ENCODE measurements around the gene LOXL1. TPM values are rescaled to one million over a fixed set of nuclear protein-coding genes. Genes with fewer than 3 reads are reported as not detected.

LOXL1 gene
- total and polyA plus RNA-seq, 2 of the 4 experiments (the other 2 are of a cell fraction): 148 to 332 TPM

GRCh38 chr15:73889762-73890124, 36.5 kb upstream of the LOXL1 start:
- Histone ChIP-seq H3K9me1 (ENCODE audit: insufficient read depth, low read length) (no peaks in the 10 kb centered on the region), H4K8ac (ENCODE audit: low read depth in 2 of 2, low read length in 2 of 2) (no peak overlapping the region), H4K20me1 (ENCODE audit: insufficient read depth, low read length) (0 out of 2 replicates have a peak, but pooled peaks cover 3% of the 10 kb centered on the region), H3K27me3 (ENCODE audit: control insufficient read depth, insufficient read depth, low read length) (peaks cover 48% of the 10 kb centered on the region), H3K79me1 (ENCODE audit: low read depth in 1 of 2, low read length in 2 of 2) (no peaks in the 10 kb centered on the region), H3K9ac (ENCODE audit: low read depth, low read length) (no peak overlapping the region), H2AK9ac (replicated peaks; ENCODE audit: low read depth, low read length, poor library complexity) (no peak overlapping the region), H3K36me3 (ENCODE audit: control insufficient read depth, insufficient read depth, low read length) (no peaks in the 10 kb centered on the region), H2BK5ac (ENCODE audit: low read depth, low read length, poor library complexity, severe bottlenecking) (no peak overlapping the region), H4K5ac (ENCODE audit: low read depth, low read length) (no peak overlapping the region), H4K91ac (ENCODE audit: insufficient read depth, low read depth, low read length) (no peak overlapping the region), H3K4me1 (ENCODE audit: control insufficient read depth, insufficient read depth, low read length) (no peaks in the 10 kb centered on the region), H3K18ac (ENCODE audit: low read depth, low read length) (no peak overlapping the region), H3K56ac (ENCODE audit: extremely low read depth, insufficient read depth, low read length) (no peak overlapping the region), H2BK20ac (ENCODE audit: low read depth, low read length) (no peak overlapping the region), H3K23ac (ENCODE audit: low read depth, low read length) (no peak overlapping the region; the same call in 1 of the 2 replicates), H3K27ac (ENCODE audit: insufficient read depth, low read length) (no peak overlapping the region), H3K4me2 (ENCODE audit: low read depth, low read length) (no peak overlapping the region), H2AK5ac (ENCODE audit: low read depth, low read length) (no peak overlapping the region), H3K4ac (ENCODE audit: low read depth, low read length) (no peak overlapping the region), H2AFZ (replicated peaks; ENCODE audit: low read length, poor library complexity) (peak overlapping the region; percentile 21), H3K14ac (replicated peaks; ENCODE audit: low read depth, low read length) (no peak overlapping the region), H3K4me3 (ENCODE audit: insufficient read depth, low read depth, low read length) (no peak overlapping the region), H2BK120ac (ENCODE audit: low read depth, low read length) (no peak overlapping the region), H3K9me3 (ENCODE audit: control insufficient read depth, insufficient read depth, low read length) (no peaks in the 10 kb centered on the region; the same call in 1 of the 2 replicates), H2BK15ac (ENCODE audit: low read depth, low read length) (no peak overlapping the region)
- intact Hi-C loops (cut with micrococcal nuclease) (no loop called here), in situ Hi-C loops (cut with MboI; ENCODE audit: low sequenced_read_pairs) (no loop called here), dilution Hi-C loops (cut with HindIII; ENCODE audit: low sequenced_read_pairs, unreplicated experiment) (no loop called here)
- no CpG with 5 or more reads among the region's 1 CpG for WGBS, 2 experiments (ENCODE audit: extremely low coverage in 2 of 2, insufficient read length in 1 of 2)
- no TSS peak for BruUV-seq (replicated peaks)
- ChIA-PET CTCF (no interaction called here), POLR2A (ENCODE audit: unreplicated experiment) (no interaction called here)
- TF ChIP-seq RCOR1 (IDR thresholded peaks at IDR 0.05; ENCODE audit: insufficient replicate concordance, low read length) (no peak), MAFK (IDR thresholded peaks at IDR 0.05; ENCODE audit: low read depth, low read length) (no peak), MAZ (IDR thresholded peaks at IDR 0.05; ENCODE audit: borderline replicate concordance, low read depth, low read length) (no peak), SMC3 (IDR thresholded peaks at IDR 0.05; ENCODE audit: low read depth, low read length) (no peak), RFX5 (IDR thresholded peaks at IDR 0.05; ENCODE audit: low read depth, low read length) (no peak), NFE2L2 (IDR thresholded peaks at IDR 0.05; ENCODE audit: low read depth, low read length) (no peak), CEBPB (IDR thresholded peaks at IDR 0.05; ENCODE audit: low read depth, low read length) (no peak), POLR2A (IDR thresholded peaks at IDR 0.05; ENCODE audit: low read depth, low read length) (no peak), CTCF (conservative IDR thresholded peaks at IDR 0.05; ENCODE audit: low read depth, low read length) (no peak), FOS (IDR thresholded peaks at IDR 0.05; ENCODE audit: low read depth, low read length) (no peak)
- no peak for DNase-seq
- ATAC-seq (ENCODE audit: low read depth): no peak
